Right lobe of liver (tissue), 6 donors: ENCODE data around the gene NBEA. TPM values are rescaled to one million over a fixed set of nuclear protein-coding genes. Genes with fewer than 3 reads are reported as not detected.

ENCODE experiments used
- ATAC-seq, 4 donors: fragments of 200-7000 bp; cut with Tn5 transposase; one replicate each; pipeline ENCODE4 v1.9.1; 2020; ENCODE audit warnings: mild to moderate bottlenecking in 4 of 4, moderate library complexity in 4 of 4
- DNase-seq, 3 donors: peaks; one replicate each; pipeline ENCODE4 v3.0.0-alpha.2; 2020
- H3K27ac ChIP-seq, 3 donors: fragments of 200-600 bp; one replicate each; pipeline ENCODE4 v1.8.0; 2022
- H3K27me3 ChIP-seq, 2 donors: fragments of 200-600 bp; one replicate each; pipeline ENCODE4 v1.8.0; 2022
- H3K36me3 ChIP-seq, 4 donors: fragments of 200-600 bp; sonication (generic) in 1 of 4; one replicate each; pipeline versions ENCODE4 v1.5.1 to v1.8.0; 2017 to 2022; ENCODE audit warnings: control low read depth in 1 of 4
- H3K4me1 ChIP-seq, 4 donors: fragments of 200-600 bp; sonication (generic) in 1 of 4; one replicate each; pipeline versions ENCODE4 v1.5.1 to v1.8.0; 2017 to 2022; ENCODE audit warnings: control low read depth in 1 of 4
- H3K4me3 ChIP-seq, 3 donors: fragments of 200-600 bp; one replicate each; pipeline ENCODE4 v1.8.0; 2022
- H3K9me3 ChIP-seq, 4 donors: fragments of 200-600 bp; sonication (generic) in 1 of 4; one replicate each; pipeline versions ENCODE4 v1.5.1 to v1.8.0; 2017 to 2022; ENCODE audit warnings: control low read depth in 1 of 4
- POLR2A ChIP-seq: fragments of 450-650 bp; IDR thresholded peaks from one replicate; pipeline ENCODE4 v1.6.1; 2017; ENCODE audit warnings: antibody characterized with exemption, mild to moderate bottlenecking
- WGBS: methylation state at CpG from one replicate; pipeline ENCODE4 v1.1.6; 2018; ENCODE audit warnings: low coverage, low lambda C conversion rate; ENCODE audit not compliant: insufficient coverage; ENCODE audit errors: missing lambda C conversion rate; 5-methylcytosine and 5-hydroxymethylcytosine counted together
- intact Hi-C, 2 donors: fragments of 100-400 bp; cut with DNase I; formaldehyde crosslinking; loops; one replicate each; pipeline versions ENCODE4 v1.11.2 to v1.14.1; 2022
- total RNA-seq, 6 experiments: library from RNA; depleted of rRNA in 2 of 6; stranded (reverse); fragments of >200 nt in 2 of 6; fragmentation: NEBNext Ultra II Directional in 3 of 6; extraction: Animal tissue kit (Norgen Biotek cat#: 25700) in 3 of 6; gene quantifications; one replicate each; pipeline versions ENCODE4 v1.1.0 to v1.2.4, GENCODE V29; 2016 to 2023
- TF ChIP-seq, protein P1 (sequence below), 4 donors: fragments of 200-600 bp in 3 of 4; fragments of 450-650 bp in 1 of 4; IDR thresholded peaks; one replicate each; pipeline versions ENCODE4 v1.5.1 to v1.8.0; 2016 to 2022; ENCODE audit warnings: antibody characterized with exemption in 4 of 4, mild to moderate bottlenecking in 2 of 4
- donor health status: DM: no; HTN: yes; CAD: no.
- donor health status: DM: no; HTN: no; CAD: no.
- donor health status: DM: no; HTN: no; CAD: no.
- donor health status: DM: no; HTN: yes; CAD: no.
- donor health status: DM: no; HTN: yes; CAD: no.

Gene NBEA
- total RNA-seq, 6 experiments from 2014 or later = 0.62 to 1.7 (median 0.75) TPM

DNA sequence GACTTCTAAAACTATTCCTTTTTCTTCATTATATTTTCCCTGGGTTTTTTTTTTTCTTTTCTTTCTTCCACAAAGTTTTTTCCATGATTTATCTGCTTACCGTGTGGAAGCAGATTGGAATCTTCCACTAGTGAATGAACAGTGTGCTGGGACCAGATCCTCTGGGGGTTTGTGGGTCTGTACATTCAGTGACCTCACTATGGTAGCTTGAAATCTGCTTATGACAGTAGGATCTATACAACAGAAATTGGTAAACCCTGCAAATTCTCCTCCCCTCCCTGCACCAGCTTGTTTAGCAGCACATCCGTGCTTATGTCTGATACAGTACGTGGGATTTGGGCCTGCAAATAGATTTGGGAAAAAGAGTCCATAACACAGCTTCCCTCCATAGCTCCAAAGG lies 560.4 kb downstream of the NBEA start:
- intact Hi-C loops = no loop called here
- Histone ChIP-seq H3K4me3 (no peak overlapping the region), H3K4me1 (no peaks in the 10 kb centered on the region), H3K27ac (no peak overlapping the region), H3K36me3 (no peaks in the 10 kb centered on the region), H3K27me3 (no peaks in the 10 kb centered on the region), H3K9me3 (no peaks in the 10 kb centered on the region)
- 70% methylated on average over 3 of the region's 3 CpGs for WGBS
- DNase-seq = no peak
- no peak for ATAC-seq
- TF ChIP-seq, protein P1, sequence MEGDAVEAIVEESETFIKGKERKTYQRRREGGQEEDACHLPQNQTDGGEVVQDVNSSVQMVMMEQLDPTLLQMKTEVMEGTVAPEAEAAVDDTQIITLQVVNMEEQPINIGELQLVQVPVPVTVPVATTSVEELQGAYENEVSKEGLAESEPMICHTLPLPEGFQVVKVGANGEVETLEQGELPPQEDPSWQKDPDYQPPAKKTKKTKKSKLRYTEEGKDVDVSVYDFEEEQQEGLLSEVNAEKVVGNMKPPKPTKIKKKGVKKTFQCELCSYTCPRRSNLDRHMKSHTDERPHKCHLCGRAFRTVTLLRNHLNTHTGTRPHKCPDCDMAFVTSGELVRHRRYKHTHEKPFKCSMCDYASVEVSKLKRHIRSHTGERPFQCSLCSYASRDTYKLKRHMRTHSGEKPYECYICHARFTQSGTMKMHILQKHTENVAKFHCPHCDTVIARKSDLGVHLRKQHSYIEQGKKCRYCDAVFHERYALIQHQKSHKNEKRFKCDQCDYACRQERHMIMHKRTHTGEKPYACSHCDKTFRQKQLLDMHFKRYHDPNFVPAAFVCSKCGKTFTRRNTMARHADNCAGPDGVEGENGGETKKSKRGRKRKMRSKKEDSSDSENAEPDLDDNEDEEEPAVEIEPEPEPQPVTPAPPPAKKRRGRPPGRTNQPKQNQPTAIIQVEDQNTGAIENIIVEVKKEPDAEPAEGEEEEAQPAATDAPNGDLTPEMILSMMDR (IDR thresholded peaks at IDR 0.05) = no peak
- no peak for TF ChIP-seq POLR2A

DNA sequence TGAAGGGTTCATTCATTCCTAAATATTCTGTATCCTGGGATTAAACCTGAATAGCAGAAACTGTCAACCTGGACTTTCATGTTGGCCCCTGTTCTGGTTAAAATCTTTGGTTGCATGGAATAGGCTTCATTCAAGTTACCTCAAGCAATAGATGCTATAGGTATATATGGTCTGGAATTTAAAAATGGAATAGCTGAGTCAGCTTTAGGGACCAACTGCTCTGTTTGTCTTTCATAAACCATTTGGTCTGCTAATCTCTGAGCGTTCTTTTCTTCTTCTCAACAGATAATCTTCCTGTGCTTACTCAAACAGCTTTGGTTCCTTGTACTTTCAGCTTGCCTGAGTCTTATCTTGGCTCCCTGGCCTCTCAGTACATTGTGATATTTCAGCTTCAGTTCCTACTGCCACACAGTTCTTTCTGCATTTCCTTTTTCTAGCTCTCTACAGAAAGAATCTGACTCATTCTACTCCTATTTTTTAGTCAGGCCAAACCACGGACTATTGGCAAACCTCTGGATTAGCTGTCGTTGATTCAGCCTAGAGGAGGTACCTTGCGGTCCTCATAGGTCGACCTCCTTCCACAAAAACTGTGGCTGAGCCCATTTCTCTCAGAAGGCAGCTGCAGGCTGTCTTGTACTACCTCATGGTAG lies 570.3 kb downstream of the NBEA start:
- Histone ChIP-seq H3K4me1 (no peaks in the 10 kb centered on the region), H3K27me3 (no peaks in the 10 kb centered on the region), H3K4me3 (no peak overlapping the region), H3K27ac (no peak overlapping the region), H3K9me3 (no peaks in the 10 kb centered on the region), H3K36me3 (no peaks in the 10 kb centered on the region)
- 47% methylated on average over 5 of the region's 5 CpGs for WGBS
- TF ChIP-seq, protein P1 (IDR thresholded peaks at IDR 0.05) = no peak
- no peak for TF ChIP-seq POLR2A
- intact Hi-C loops = no loop called here
- no peak for ATAC-seq
- no peak for DNase-seq

DNA sequence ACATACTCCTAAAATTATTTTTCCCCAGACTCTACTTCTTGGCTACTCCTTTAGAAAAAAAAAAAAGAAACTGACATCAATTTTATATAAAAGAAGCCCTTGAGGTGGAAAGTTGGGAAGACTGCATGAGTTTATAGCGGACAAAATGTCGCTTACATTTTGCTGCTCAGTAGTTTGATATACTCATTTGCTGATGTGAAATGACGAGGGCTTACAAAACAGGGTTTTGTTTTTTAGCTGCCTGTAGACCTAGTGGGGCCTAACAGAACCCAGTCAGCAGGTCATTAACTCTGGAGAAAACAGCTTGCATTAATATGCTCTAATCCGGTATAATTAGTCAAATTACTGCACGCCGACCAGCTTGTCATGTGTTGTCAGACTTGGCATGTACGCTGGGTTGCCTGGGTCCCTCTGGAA lies 572.0 kb downstream of the NBEA start:
- H3K27me3 ChIP-seq = no peaks in the 10 kb centered on the region
- WGBS = 74% methylated on average over 5 of the region's 7 CpGs
- H3K36me3 ChIP-seq = no peaks in the 10 kb centered on the region
- TF ChIP-seq, protein P1 (IDR thresholded peaks at IDR 0.05) = no peak
- TF ChIP-seq POLR2A = no peak
- H3K4me1 ChIP-seq = no peaks in the 10 kb centered on the region
- DNase-seq (no peak), ATAC-seq (no peak)
- H3K9me3 ChIP-seq = no peaks in the 10 kb centered on the region
- intact Hi-C loops = no loop called here
- no peak overlapping the region for H3K4me3 ChIP-seq
- no peak overlapping the region for H3K27ac ChIP-seq

DNA sequence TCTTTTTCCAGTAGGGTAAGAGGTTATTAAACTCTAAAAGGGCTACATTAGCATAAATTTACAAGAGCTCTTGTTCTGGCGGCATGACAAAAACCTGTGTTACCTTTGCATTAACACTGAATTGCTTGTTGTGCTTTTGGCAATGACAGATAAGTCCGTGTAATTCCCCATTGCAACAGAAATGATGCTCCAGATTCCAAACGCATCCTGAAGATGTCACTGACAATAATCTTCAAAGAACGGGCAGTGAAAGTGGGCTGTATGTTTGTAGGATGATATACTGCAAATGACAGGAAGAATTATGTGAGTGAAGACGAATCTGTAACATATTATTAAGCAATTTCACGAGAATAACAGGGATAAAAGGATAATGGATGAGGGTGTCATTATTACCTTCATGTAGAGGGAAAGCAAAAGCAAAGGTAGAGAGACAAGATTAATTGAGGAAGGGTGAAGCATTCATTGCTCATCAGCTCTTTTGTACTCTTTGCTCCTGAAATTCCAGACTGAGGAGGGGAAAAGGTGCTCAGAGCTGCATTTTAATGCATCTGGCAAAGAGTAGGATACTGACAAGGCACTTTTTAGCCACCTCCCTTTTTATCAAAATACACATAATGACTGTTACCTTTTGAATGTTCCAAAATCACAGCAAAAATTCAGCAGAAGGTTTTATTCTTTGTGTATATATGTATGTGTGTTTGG lies 572.9 kb downstream of the NBEA start:
- ATAC-seq = no peak
- no peak overlapping the region for H3K4me3 ChIP-seq
- no peak overlapping the region for H3K27ac ChIP-seq
- H3K27me3 ChIP-seq = no peaks in the 10 kb centered on the region
- H3K36me3 ChIP-seq = no peaks in the 10 kb centered on the region
- H3K9me3 ChIP-seq = no peaks in the 10 kb centered on the region
- intact Hi-C loops = no loop called here
- no peak for TF ChIP-seq POLR2A
- TF ChIP-seq, protein P1 (IDR thresholded peaks at IDR 0.05) = no peak
- H3K4me1 ChIP-seq = no peaks in the 10 kb centered on the region
- no peak for DNase-seq
- 61% methylated on average over 6 of the region's 6 CpGs for WGBS
